ENCODE results near the gene CAMK1D. TPM values are rescaled to one million over a fixed set of nuclear protein-coding genes. Genes with fewer than 3 reads are reported as not detected.
A peak's percentile ranks its signal among the peaks of the same experiment; 100 is the strongest.

Gene CAMK1D
- total RNA-seq, 1 experiment from 2014 or later = 1.1 TPM

DNA sequence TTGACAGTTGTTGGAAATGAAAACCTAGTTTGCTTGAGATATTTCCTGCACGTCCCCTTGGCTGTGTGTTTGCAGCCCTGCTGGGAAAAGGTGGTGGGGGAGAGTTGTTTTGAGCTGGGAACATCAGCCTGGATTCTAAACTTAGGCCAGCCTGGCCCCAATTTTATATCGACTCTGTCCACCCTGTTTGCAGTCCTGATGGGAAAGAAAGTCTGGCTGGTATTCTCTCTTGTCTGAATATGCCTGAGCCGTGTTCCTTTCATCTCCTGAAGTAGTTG is 473.5 kb downstream of the CAMK1D start:
- H3K27ac ChIP-seq = no peak overlapping the region
- no peak for DNase-seq
- no peaks in the 10 kb centered on the region for H3K4me1 ChIP-seq
- no peak overlapping the region for H3K4me3 ChIP-seq
- no peaks in the 10 kb centered on the region for H3K27me3 ChIP-seq
- H3K9me3 ChIP-seq (replicated peaks) = no peaks in the 10 kb centered on the region
- no peaks in the 10 kb centered on the region for H3K36me3 ChIP-seq

DNA sequence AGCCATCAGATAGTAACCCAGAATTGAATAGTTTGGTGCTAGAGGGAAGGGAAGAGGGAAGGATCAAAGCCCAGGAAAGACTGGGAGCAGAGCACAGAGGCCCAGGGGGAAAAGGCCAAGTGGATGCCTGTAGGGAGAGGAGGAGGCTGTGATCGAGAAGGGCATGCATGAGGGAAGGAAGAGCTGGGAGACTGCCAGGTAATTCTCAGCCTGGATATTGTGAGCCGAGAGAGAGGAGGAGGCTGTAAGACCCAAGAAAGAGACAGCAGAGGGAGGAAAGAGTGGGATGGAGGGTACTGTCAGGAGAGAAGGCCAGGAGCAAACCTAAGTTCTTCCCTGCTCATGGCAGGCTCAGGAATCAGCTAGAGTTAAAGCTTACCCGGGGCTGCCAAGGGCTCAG is 474.0 kb downstream of the CAMK1D start:
- Histone ChIP-seq H3K4me1 (no peaks in the 10 kb centered on the region), H3K27ac (no peak overlapping the region), H3K36me3 (no peaks in the 10 kb centered on the region), H3K9me3 (replicated peaks) (no peaks in the 10 kb centered on the region), H3K27me3 (no peaks in the 10 kb centered on the region), H3K4me3 (no peak overlapping the region)
- DNase-seq = no peak

DNA sequence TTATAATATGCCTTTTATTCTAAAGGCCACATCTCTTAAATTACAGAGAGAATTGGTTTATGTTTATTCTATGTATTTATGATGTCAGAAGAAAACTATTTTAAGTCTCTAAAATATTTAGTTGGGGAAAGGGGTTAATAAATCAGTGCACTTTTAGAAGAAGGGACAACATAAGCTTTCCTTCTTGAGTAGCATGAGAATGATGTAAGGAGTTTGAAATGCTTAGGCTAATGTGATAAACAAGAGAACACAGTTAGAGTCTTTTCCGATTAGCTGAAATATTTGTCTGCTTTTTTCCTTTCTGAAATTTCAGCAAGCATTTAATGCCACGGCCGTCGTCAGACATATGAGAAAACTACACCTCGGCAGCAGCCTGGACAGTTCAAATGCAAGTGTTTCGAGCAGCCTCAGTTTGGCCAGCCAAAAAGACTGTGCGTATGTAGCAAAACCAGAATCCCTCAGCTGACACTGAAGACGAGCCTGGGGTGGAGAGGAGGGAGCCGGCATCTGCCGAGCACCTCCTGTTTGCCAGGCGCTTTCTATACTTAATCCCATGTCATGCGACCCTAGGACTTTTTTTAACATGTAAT is 476.0 kb downstream of the CAMK1D start:
- Histone ChIP-seq H3K27ac (no peak overlapping the region), H3K4me1 (no peaks in the 10 kb centered on the region)
- no peak for DNase-seq

DNA sequence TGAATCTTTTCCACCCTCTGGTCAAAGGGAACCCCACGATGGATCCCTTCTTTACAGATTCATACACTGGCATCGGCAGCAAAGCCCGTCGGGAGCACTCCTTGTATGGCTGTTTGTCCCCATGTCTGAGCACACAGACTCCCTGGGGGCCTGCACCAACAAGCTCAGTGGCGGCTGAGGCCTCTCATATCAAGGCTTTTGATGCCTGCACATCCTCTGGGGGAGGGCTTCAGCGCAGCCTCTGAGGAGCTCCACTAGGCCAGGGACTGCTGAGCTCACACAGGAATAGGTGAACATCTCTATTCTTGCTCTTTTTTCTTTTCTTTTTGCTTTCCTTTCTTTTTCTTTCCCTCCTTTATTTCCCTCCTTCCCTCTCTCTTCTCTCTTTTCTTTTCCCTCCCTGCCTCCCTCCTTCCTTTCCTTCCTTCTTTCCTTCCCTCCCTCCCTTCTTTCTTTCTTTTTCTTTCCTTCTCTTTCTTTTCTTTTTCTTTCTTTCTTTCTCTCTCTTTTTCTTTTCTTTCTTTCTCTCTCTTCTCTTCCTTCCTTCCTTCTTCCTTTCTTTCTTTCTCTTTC is 477.5 kb downstream of the CAMK1D start:
- Histone ChIP-seq H3K9me3 (replicated peaks) (no peaks in the 10 kb centered on the region), H3K4me3 (no peak overlapping the region), H3K27ac (no peak overlapping the region), H3K36me3 (no peaks in the 10 kb centered on the region), H3K27me3 (no peaks in the 10 kb centered on the region), H3K4me1 (no peaks in the 10 kb centered on the region)
- no peak for DNase-seq

More for the DNA sequence above, 476.0 kb downstream of the CAMK1D start:
- H3K27me3 ChIP-seq = no peaks in the 10 kb centered on the region
- H3K4me3 ChIP-seq = no peak overlapping the region
- no peaks in the 10 kb centered on the region for H3K36me3 ChIP-seq
- no peaks in the 10 kb centered on the region for H3K9me3 ChIP-seq (replicated peaks)

DNA sequence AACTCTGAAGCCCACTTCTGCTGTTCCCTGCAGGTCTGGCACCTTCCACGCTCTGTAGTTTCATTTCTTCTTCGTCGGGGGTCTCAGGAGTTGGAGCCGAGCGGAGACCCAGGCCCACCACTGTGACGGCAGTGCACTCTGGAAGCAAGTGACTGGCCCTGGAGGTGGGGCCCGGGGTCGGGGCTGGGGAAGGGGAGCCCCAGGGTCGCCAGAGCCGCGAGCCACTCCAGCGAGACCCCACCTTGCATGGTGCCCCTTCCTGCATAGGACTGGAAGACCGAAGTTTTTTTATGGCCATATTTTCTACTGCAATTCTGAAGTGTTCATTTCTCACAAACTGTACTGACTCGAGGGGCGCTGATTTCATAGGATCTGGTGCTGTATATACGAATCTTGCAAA is 479.4 kb downstream of the CAMK1D start:
- Histone ChIP-seq H3K27me3 (no peaks in the 10 kb centered on the region), H3K4me1 (no peaks in the 10 kb centered on the region), H3K4me3 (no peak overlapping the region), H3K9me3 (replicated peaks) (no peaks in the 10 kb centered on the region), H3K27ac (no peak overlapping the region), H3K36me3 (no peaks in the 10 kb centered on the region)
- DNase-seq = no peak

DNA sequence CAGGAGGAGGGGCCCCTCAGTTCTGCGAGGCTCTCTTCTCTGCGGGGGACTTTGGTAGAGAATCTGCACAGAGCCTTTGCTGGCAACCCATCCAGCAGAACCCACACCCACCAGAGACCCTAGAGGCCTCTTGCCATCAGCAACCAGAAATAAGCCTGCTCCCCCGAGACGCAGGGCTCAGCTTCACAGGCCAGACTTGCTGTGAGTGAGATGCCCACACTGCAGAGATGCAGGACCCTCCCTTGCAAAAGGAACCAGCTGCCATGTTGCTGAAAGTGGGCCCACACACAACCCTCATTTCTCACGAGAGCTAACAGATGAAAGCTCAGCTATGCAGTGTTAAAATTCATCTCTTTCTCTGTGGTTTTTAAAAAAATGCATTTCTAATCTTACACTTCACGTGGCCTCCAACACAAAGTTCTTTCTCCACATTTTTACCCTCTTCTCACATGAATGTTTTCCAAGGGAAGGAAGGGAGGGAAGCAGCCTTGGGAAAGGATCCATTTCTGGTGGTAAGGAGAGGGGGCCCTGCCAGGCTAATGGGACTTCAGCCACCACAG is 480.6 kb downstream of the CAMK1D start:
- Histone ChIP-seq H3K9me3 (replicated peaks) (no peaks in the 10 kb centered on the region), H3K27ac (no peak overlapping the region)

DNA sequence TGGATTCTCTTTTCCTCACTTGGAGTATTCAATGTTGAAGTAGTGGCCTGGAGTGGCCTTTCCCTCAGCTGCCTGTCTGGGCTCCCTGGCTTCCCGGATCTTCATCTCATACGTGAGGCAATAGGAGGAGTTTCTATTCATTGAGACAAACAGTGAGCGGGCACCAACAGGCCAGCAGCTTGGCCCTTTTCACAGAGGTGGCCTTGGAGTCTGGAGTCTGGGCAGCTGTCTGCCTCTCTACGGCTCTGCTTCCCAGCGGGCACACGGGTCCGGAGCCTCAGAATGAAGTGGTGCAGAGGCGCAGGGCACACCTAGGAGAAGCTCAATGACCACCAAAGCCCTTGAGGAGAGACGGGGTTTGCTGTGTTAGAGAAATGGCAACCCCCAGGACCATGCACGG is 482.7 kb downstream of the CAMK1D start:
- DNase-seq = no peak
- Histone ChIP-seq H3K4me3 (no peak overlapping the region), H3K9me3 (replicated peaks) (no peaks in the 10 kb centered on the region), H3K36me3 (no peaks in the 10 kb centered on the region), H3K4me1 (no peaks in the 10 kb centered on the region), H3K27ac (no peak overlapping the region), H3K27me3 (no peaks in the 10 kb centered on the region)

More for the DNA sequence above, 480.6 kb downstream of the CAMK1D start:
- Histone ChIP-seq H3K27me3 (no peaks in the 10 kb centered on the region), H3K36me3 (no peaks in the 10 kb centered on the region), H3K4me1 (no peaks in the 10 kb centered on the region), H3K4me3 (no peak overlapping the region)
- no peak for DNase-seq

DNA sequence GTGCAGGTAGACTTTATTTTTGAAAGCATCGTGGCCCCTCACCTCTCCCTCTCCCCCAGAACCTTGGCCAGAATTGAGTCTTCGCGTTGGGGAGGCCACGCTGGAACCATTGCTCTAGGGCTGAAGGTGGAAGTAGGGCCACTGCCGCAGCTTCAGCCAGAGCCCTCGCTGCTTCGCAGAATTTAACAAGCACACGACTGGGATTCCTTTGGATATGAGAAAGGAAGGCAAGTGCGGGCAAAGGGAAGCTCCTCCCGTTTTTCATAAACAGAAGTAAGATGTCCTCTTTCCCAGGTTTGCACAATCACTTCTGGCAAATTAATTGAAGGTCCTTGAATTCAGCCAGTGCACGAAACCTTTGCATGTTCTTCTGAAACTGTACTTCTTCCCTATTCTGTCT is 484.1 kb downstream of the CAMK1D start:
- DNase-seq = no peak
- Histone ChIP-seq H3K4me1 (no peaks in the 10 kb centered on the region), H3K36me3 (no peaks in the 10 kb centered on the region), H3K27me3 (no peaks in the 10 kb centered on the region), H3K27ac (no peak overlapping the region), H3K4me3 (no peak overlapping the region), H3K9me3 (replicated peaks) (no peaks in the 10 kb centered on the region)

DNA sequence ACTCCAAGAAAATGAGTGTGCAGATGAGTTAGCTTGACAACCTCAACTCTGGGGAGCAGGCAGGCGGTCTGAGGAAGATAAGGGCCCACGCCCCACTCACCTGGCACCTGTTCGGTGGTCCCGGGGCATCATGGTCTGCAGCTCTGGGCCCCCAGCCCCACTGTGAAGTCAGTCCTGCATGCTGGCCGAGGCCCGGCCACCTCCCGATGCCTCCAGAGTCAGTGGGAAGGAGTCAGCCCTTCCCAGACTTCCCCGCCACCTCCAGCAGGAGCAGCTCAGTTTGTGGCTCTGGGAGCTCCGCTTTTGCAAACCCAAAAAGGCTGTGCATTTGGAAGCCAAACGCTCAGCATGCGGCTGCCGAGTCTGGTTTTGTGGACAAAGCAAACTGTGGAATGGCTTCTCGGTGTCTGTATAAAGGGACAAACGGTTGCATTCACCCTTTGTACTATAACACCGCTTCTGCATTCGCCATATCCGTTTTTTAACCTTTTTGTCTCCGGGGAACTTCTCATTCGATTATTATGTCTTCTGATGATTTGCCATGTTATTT is 484.8 kb downstream of the CAMK1D start:
- no peaks in the 10 kb centered on the region for H3K27me3 ChIP-seq
- H3K27ac ChIP-seq = no peak overlapping the region
- no peaks in the 10 kb centered on the region for H3K4me1 ChIP-seq
- no peaks in the 10 kb centered on the region for H3K9me3 ChIP-seq (replicated peaks)
- DNase-seq = no peak
- H3K4me3 ChIP-seq = no peak overlapping the region
- no peaks in the 10 kb centered on the region for H3K36me3 ChIP-seq

DNA sequence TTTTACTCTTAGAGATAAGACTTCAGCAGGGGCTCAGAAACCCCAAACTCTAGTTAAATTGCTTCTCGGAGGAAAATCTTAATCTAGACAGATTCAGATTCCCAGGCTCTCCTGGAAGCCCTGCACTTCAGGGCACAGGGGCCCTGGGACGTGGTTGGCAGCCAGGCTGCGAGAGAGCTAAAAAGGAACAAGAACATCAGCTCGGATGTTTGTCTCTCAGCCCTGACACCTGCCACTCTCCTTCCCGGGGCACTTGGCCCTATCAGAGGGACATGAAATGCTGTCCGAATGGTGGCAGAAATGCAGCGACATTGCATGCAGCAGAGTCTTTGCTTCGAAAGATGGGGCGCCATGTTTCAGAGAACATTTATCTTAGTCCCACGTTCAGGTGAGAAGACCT is 485.4 kb downstream of the CAMK1D start:
- Histone ChIP-seq H3K4me3 (no peak overlapping the region), H3K27ac (no peak overlapping the region), H3K36me3 (no peaks in the 10 kb centered on the region), H3K4me1 (no peaks in the 10 kb centered on the region), H3K27me3 (no peaks in the 10 kb centered on the region), H3K9me3 (replicated peaks) (no peaks in the 10 kb centered on the region)
- no peak for DNase-seq

DNA sequence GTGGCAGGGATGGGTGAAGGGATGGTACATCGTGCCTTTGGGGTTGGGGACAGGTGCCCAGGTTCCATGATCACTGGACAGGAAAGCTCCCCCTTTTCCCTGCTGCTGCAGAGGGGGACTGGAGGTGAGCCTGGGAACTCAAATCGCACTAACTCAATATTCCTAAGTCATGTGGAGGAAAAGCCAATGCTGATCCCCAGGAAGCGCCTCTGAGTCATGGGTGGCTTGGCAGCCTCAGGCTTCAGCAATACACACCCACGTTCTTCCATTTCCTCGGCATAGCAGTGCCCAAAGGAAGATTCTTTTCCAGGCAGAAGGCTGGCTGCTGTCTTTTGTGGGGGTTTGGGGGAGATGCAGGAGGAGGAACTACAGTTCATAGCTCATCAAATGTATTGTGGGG is 486.4 kb downstream of the CAMK1D start:
- Histone ChIP-seq H3K4me3 (no peak overlapping the region), H3K4me1 (no peaks in the 10 kb centered on the region), H3K27ac (no peak overlapping the region), H3K36me3 (no peaks in the 10 kb centered on the region), H3K9me3 (replicated peaks) (no peaks in the 10 kb centered on the region), H3K27me3 (no peaks in the 10 kb centered on the region)
- no peak for DNase-seq

DNA sequence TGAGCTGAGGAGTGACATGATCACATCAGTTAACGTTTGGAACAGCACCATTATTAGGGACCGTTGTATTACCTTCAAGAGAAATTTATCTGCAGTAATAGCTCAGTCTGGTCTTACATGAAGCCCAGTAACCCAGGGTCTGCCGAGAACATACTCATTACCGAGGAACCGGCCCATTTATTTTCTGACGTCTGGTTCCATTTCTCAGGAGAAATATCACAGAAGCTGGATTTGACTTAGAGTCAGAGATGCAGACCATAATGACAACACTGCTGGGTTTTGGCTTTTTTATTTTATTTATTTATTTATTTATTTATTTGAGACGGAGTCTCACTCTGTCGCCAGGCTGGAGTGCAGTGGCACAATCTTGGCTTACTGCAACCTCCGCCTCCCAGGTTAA is 489.0 kb downstream of the CAMK1D start:
- DNase-seq = no peak
- no peaks in the 10 kb centered on the region for H3K36me3 ChIP-seq
- H3K4me1 ChIP-seq = no peaks in the 10 kb centered on the region
- no peak overlapping the region for H3K27ac ChIP-seq
- no peaks in the 10 kb centered on the region for H3K27me3 ChIP-seq
- H3K9me3 ChIP-seq (replicated peaks) = no peaks in the 10 kb centered on the region
- no peak overlapping the region for H3K4me3 ChIP-seq

DNA sequence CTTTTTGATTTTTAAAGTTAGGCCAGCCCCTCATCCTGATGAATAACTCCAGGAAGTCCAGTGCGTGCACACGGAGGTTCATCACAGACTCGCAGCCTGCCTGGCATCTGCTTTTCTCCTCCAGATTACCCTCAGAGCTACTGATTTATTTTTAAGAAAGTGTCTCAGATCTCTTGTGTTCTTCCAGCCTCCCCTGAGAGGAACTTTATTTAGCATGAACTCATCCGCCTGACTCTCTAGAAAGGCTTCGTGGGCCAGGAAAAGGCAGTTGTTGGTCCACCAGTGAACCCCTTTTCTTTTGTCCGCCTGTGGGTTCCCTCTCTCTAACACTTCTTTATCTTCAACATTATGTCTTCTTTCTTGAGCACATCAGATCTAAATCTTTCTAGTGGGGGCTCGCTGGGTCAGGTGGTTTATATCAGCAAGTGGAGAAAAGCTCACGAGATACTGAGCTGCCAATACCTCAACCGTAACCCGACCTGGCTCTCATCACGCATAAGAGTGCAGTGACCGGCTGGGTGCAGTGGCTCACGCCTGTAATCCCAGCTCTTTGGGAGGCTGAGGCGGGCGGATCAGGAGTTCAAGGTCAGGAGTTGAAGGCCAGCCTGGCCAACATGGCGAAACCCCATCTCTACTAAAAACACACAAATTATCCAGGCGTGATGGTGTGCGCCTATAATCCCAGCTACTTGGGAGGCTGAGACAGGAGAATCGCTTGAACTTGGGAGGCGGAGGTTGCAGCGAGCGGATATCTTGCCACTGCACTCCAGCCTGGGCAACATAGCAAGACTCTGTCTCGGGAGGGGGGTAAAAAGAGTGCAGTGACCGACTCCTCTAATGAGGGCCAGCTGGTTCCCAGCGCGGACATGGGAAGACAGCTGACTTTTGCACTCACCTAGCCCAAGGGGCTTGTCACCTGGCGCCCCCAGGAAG is 489.9 kb downstream of the CAMK1D start:
- H3K27ac ChIP-seq = no peak overlapping the region
- DNase-seq = no peak

DNA sequence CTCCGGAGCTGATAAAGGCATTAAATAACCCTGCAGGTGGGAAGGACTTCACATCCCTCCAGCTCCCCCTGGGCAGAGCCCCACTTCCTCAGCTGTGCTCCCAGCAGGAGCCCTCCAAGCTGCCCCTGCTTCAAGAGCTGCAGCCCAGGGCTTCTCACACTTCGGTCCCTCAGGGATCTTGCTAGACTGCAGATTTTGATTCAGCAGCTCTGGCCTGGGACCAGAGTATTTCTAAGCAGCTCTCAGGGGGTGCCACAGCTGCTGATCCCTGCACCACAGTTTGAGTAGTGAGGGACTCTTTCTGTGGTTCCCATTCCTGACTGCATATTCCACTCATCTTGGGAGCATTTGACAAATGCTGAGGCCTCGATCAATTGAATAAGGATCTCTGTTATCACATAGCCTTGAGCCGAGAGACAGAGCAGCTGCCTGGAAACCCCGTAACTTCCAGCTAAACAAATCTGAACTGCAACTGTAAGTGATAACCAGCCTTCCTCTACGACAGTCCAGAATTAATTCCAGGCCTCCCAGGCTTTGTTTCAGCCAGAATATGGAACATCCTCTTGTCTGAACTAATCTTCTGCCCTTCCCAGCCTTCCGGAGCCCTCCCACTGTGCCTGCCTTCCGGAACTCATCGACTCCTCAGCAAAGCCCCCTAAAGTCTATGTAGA is 490.7 kb downstream of the CAMK1D start:
- H3K27me3 ChIP-seq = no peaks in the 10 kb centered on the region
- no peaks in the 10 kb centered on the region for H3K9me3 ChIP-seq (replicated peaks)
- peak; percentile 12 to 14 for DNase-seq
- no peaks in the 10 kb centered on the region; the same call in 1 of the 2 replicates for H3K4me1 ChIP-seq
- H3K27ac ChIP-seq = no peak overlapping the region
- H3K36me3 ChIP-seq = no peaks in the 10 kb centered on the region
- no peak overlapping the region for H3K4me3 ChIP-seq

More for the DNA sequence above, 489.9 kb downstream of the CAMK1D start:
- H3K4me3 ChIP-seq = no peak overlapping the region
- no peaks in the 10 kb centered on the region for H3K27me3 ChIP-seq
- H3K4me1 ChIP-seq = no peaks in the 10 kb centered on the region
- no peaks in the 10 kb centered on the region for H3K9me3 ChIP-seq (replicated peaks)
- no peaks in the 10 kb centered on the region for H3K36me3 ChIP-seq

DNA sequence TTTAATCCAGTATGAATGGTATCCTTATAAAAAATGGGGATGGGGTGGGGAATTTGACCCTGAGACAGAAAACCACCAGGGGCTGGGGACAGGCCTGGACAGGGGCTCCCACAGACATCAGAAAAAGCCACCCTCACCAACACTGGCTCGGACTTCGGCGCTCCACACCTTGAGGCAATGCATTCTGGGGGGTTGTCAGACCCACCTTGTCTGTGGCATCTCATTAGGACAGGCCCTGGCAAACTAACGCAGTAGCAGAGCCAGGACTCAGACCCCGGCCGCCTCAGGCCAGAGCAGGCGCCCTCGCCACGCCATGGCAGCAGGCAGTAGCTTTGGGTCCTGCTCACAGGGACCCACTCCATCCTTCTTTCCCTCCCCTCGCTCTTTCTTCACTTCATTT is 492.1 kb downstream of the CAMK1D start:
- Histone ChIP-seq H3K27me3 (no peaks in the 10 kb centered on the region), H3K4me1 (no peaks in the 10 kb centered on the region; the same call in 1 of the 2 replicates), H3K9me3 (replicated peaks) (no peaks in the 10 kb centered on the region), H3K36me3 (no peaks in the 10 kb centered on the region), H3K27ac (no peak overlapping the region), H3K4me3 (no peak overlapping the region)
- no peak for DNase-seq

Measured in SJCRH30 (cell line).